Stimulated activated CD4-positive, alpha-beta T cell treated with anti-CD3 and anti-CD28 coated beads, TNF-alpha, amount 100 ng/mL, for 4 hours (primary cell): ENCODE results near the gene P2RX6.
A peak's percentile ranks its signal among the peaks of the same experiment; 100 is the strongest.

Experiments used
- DNase-seq, 3 experiments: peaks; one replicate each; pipeline ENCODE4 v3.0.0-alpha.2; 2020; ENCODE audit warnings: low read depth in 3 of 3

Gene P2RX6

DNA sequence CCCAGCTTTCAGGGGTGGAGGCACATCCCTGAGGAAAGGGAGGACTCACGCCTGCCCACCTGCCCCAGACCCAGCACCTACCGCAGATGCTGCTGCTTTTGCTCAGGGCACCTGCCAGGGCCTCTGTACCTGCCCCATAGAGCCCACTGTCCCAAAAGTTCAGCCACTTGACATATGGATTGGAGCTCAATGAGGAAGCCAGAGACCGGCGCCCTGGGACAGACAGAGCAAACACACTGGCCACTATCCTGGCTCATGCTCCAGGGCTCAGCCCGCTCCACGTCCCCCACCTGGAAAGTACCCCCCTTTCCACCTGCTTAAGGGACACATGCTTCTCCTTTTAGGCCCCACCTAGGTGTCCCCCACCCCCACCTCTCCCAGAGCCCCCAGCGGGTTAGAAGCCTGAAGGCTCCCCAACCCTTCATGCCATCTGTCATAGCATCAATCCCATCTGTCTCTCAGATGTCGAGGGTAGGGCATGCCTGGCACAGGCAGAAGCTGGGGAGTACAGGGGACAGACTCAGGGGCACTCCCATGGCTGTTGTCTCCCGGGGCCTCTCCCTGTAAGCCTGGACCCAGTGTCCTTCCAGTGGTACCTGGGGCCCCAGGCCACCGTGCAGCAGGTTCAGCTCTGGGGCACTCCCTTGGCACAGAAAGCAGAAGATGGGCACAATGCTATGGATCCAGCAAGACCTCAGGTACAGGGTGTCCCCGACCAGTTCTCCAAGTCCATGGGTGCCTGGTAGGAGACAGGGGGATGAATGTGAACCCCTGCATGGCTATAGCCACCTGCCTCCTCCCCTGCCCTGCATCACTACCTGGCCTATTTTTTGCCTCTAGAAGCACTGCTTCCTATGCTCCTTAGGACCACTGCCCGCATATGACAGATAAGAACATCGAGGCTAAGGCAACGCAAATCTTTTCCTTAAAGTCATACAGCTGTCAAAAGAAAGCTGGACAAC lies 2.2 kb upstream of the P2RX6 start:
- no peak for DNase-seq

DNA sequence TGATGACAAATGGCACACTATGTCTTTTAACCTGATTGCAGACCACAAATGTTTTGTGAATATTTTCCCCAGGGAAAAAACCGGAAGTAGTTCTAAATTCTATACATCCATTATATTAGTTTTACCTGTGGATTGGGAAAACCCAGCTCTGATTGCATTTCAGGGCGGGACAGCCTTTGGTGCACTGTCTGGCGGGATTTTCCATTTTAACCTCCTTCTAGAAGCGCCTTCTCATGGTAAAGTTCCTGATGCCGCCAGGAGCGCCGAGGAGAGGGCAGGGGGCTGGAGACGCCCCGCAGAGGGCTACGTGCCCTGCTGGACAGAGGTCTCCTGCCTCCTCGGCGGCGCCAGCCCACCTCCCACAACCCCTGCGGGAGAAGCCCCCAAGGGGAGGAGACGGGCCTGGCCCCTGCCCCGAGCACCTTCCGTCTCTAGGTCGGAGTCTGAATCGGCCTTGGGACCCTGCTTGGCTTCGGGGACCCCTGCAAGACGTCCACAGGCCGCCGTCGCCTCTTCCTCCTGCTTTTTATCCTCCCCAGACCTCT lies 1.2 kb upstream of the P2RX6 start:
- no peak for DNase-seq

DNA sequence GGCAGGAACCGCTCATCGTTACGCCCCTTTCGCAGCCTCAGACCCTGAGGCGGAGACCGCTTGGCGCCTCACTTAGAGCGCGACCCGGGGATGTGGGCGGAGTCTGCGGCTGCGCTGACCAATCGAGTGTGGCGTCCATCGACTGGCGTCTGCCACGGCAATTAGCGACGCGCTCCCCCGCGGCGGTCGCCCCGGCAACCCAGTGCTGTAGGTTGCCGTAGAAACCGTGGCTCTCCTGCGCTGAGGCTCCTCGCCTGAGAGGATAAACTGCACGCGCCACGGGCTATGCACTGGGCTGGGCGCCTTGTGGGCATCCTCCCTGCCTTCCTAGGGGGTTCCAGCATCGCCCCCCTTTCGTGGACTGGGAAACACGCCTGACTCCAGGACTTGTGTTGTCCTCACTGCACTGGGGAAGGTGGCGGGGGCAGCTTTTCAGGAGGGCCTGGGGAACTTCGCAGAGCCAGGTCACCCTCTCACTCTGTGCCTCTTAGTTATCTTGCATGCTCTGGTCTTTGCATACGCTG lies 701 bp upstream of the P2RX6 start:
- peak; percentile 49 to 67 (median 55) for DNase-seq

DNA sequence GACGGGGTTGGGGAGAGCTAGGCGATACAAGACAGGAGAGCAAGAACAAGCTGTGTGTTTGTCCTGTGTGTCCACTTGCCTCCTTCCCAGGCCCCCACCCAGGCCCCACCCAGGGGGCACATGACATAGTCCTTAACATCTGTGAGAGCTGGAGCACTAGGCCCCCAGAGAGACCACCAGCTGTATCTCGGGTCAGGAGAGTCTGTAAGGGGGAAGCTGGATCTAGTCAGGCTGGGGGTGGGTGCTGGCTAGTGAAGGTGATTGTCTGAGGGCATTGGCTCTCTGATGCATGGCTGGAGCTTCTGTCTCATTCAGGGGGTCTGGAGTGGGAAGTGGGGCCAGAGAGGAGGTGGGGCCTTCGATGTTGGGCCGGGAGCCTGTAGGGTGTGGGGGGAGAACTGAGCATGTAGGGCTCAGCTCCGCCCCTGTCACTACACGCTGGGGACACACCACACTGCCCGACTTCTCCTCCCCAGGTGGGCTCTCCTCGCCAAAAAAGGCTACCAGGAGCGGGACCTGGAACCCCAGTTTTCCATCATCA lies 571 bp downstream of the P2RX6 start:
- no peak for DNase-seq

DNA sequence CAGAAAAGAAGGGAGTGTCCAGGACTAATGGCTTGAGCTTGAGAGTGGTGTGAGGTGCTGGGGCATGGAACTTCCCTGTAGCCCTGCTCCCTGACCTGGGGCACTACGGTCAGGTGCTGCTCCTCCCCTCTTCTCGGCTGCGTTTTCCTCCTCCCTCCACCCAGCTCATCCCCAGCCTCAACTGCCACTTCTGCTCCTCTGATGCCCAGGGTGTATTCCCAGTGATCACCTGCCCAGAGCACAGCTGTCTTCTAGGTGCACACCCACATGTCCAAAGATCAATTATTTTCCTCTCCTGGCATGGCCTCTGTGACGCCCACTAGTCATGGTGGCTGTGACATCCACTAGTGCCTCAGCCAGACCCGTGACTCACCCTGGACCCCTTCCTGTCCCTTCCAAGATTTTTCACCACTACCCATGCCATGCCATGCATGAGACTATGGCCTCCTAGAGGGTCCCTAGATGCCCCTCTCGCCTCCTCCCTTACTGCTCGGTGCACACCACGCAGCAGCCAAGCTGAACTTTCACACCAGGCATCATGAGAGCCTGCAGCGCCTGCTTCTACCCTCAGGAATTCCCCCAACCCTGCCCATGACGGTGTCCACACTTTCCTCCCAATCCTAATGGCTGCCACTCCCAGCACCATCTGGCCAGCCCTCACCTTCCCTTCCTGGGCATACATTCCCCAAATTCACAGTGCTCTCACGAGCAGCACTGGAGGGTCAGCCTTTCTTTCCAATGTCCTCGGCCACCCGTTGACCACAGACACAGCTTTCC lies 1.9 kb downstream of the P2RX6 start:
- no peak for DNase-seq

DNA sequence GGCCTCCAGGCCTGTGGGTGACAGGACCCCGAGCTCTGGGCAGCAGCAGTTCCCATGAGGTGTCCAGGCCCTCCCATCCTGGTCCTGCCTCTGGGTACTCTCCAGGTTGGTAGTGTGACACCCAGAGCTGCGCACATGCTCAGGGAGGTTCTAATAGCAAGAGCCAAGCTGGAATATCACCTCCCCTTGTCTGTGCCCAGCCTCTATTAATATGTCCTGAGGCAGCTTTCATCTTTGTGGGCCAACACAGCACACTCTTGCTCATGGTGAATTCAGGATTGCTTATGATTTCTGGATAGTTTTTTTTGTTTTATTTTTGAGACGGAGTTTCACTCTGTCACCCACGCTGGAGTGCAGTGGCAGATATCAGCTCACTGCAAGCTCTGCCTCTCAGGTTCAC lies 3.3 kb downstream of the P2RX6 start:
- DNase-seq = no peak

DNA sequence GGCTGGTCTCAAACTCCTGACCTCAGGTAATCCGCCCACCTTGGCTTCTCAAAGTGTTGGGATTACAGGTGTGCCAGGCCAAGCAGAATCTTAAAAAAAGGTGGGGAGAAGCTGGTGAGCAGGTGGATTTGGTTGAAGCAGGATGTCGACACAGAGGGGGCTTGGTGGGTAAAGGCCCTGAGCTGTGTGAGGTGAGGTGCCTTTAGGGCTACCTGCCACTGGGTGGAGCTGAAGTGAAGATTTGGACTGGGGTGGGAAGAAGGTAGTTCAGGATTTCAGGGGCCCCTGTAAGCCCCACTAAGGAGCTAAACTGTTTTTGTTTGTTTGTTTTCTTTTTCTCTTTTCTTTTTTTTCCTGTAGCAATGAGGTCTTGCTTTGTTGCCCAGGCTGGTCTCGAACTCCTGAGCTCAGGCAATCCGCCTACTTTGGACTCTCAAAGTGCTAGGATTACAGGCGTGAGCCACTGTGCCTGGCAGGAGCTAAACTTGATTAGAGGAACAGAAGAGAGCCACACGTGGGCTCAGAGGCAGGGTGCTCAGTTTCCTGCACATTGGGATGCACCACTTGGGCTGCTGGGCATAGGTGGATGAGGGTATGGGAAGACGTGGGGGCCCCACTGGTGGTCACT lies 6.0 kb downstream of the P2RX6 start:
- DNase-seq = no peak

DNA sequence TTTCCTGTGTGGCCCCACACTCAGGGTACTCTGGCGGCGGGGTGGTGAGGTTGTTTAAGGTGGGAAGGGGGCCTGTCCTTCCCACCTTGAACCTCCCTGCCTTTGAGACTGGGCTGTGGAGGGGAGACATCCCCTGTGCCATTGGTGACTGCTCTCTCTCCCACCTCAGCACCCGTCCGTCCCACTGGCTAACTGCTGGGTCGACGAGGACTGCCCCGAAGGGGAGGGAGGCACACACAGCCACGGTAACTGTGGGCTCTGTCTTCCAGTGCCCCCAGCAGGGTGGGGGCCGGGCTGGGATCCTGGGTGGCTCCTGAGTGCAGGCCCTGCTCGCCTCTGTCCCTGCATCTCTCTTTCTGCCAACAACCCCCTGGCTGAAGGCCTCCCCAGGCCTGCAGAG lies 7.5 kb downstream of the P2RX6 start:
- no peak for DNase-seq

DNA sequence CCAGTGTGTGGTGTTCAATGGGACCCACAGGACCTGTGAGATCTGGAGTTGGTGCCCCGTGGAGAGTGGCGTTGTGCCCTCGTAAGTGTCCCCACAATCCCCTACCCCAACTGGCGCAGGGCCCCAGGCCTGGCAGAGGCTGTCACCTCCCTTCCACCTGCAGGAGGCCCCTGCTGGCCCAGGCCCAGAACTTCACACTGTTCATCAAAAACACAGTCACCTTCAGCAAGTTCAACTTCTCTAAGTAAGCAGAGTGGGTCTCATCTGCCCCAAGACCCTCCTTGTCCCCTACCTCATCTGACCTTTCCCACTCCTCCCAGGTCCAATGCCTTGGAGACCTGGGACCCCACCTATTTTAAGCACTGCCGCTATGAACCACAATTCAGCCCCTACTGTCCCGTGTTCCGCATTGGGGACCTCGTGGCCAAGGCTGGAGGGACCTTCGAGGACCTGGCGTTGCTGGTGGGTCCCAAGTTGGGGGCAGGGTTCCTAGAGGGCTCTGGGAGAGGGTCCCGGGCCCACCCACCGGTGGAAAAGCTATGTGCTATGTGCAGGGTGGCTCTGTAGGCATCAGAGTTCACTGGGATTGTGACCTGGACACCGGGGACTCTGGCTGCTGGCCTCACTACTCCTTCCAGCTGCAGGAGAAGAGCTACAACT lies 8.1 kb downstream of the P2RX6 start:
- no peak for DNase-seq

DNA sequence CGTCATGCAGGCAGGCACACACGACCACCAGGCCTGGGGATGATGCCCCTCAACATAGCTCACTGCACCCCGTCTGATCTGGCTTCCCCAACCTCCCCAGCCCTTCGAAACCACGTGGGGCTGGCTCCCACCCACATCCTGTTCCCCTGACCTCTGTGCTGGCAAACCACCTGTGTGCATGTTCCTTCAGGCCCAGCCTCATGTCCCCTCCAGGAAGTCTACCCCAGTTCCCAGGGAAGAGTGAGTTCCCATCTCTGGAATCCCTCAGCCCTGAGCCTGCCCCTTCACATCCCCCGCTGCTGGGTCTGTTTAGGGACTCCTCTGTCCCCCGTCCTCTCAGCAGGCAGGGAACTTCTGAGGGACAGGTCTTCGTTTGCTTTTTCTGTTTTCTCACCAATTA lies 10.3 kb downstream of the P2RX6 start:
- no peak for DNase-seq

DNA sequence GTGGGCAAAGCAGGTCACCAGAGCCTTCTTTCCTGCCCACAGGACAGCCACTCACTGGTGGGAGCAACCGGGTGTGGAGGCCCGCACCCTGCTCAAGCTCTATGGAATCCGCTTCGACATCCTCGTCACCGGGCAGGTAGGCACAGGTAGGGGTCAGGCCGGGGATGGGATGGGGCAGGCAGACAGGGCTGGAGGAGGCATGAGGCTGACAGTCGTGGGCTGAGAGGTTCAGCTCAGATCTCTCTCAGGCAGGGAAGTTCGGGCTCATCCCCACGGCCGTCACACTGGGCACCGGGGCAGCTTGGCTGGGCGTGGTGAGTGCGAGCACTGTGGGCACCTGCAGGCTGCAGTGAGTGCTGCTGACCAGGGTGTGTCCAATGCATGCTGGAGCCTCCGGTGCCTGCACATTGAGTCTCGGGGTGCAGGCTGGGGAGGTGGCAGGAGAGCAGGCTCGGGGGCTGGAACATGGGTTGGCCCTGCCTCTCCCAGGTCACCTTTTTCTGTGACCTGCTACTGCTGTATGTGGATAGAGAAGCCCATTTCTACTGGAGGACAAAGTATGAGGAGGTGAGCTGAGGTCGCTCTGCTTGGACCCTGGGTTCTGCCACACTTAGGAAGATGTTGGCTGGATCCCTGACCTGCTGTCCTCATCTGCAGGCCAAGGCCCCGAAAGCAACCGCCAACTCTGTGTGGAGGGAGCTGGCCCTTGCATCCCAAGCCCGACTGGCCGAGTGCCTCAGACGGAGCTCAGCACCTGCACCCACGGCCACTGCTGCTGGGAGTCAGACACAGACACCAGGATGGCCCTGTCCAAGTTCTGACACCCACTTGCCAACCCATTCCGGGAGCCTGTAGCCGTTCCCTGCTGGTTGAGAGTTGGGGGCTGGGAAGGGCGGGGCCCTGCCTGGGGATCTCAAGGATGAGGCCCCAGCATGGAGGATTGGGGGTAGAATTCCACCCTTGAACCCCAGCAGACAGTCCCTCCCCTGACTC lies 11.1 kb downstream of the P2RX6 start:
- DNase-seq = no peak

DNA sequence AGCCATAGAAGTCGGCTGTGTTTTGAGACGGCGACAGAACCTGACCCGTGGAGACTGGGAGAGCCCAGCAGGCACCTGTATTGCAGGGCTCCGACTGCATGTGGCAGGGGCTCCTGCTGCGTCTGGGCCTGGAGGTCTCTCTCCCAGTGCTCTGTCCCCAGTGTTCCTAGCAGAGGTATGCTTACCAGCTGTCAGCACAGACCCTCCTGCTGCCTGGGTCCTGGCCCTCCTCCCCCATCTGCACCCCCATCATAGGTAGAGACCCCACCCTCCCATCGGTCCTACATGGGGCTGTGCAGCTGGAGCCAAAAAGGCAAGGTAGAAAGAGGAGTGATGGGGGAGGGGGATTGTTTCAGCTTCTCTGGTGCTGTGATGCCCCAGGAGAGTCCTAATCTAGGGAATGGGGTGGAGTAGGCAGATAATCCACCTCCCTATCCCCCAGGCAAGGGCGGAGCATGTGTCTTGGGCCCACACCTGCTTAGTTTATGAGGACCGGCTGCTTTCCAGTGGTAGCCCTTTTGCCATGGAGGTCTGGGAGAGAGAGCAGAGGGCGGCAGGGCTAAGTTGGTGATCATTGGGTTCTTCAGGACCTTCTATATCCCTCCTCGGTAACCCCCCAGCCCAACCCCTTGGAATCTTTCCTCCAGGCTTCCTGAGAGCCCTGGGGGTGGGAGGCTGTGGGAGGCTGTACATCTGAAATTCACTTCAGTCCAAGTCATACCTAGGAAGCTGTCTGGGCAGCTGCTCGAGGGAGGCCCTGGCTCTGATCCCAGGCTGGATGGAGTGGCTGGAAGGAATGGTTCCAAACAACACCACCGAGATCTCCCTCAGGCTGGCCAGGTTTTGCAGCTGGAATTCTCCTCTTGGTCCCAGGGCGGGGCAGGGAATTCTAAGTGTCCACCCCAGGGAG lies 12.1 kb downstream of the P2RX6 start:
- DNase-seq = no peak

DNA sequence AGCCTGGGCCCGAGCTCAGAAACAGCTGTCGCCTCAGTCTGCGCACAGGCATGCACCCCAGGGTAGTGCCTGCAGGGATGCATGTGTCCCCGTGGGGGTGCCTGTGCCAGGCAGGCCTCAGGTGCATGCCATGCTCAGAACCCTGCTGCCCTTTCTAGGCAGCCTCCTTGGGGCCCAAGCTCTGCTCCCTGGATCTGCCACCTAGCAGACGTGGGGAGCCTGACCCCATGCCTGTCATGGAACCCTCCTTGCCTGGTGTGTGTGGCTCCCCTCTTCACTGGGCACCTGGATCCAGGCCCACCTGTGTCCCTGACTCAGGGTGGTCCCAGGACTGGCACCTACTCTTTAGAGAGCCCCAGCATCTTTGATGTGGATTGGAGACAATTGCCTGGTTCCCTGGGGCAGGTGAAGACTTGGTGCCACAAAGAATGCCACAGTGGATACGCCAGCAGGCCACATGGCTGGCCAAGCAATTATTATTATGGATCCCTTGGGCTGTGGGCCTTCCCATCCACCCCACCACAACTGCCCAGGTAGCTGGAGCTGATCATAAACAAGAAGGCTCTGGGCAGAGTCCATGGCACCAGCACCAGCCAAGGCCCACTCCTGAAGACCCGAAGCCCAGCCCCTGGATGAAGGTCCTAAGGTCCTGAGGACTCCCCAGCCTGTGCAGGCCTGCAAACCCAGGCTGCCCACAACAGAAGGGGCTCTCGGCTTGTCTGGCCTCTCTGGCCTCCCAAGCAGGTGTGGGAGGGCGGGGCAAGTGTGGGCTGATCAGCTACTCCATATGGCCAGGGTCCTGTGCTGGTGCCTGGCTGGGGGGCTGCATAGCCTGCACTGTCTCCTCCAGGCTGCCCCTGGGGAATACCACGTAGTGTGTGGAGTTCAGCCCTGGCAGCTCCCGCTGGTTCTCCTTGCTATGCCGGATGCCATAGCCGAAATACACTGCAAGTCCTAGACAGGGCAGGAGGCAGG lies 13.6 kb downstream of the P2RX6 start:
- DNase-seq = no peak

DNA sequence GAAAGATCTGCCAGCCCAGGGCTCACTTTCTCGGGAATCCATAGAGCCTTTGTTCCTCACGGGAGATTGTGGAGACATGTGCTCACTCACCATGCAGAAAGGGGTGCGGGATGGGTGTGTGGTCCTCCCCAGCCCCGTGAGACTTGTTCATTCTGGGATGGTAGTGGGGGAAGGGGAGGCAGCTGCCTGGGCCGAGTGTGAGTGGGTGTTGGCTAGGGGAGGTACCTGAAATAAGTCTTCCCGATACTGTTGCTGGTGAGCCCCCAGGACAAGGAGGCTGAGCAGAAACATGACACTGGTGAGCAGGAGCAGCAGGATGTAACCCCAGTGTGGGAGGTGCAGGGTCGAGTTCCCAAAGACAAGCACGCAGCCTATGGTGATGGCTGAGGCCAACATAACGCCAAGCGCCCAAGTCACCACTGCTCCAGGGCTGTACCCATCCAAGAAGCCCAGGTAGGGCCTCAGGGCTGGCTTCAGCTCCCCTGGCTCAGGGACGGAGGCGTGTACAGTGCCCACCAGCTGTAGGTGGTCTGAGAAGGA lies 14.6 kb downstream of the P2RX6 start:
- no peak for DNase-seq

DNA sequence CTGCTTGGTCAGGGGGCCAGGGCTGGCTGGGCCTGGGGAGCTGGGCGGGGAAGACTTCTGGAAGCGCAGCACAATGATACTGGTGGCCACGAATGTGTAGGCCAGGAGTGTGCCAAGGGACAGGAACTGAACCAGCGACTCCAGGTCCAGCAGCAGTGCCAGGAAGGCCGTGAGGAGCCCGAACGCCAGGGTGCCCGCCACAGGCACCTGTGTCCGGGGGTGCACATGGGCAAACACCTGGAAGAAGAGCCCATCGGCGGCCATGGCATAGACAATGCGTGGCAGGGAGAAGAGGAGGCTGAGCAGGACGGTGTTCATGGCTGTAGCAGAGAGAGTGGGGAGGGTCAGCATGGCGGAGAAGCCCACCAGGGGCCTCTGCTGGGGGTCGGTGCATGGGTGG lies 15.1 kb downstream of the P2RX6 start:
- DNase-seq = no peak

DNA sequence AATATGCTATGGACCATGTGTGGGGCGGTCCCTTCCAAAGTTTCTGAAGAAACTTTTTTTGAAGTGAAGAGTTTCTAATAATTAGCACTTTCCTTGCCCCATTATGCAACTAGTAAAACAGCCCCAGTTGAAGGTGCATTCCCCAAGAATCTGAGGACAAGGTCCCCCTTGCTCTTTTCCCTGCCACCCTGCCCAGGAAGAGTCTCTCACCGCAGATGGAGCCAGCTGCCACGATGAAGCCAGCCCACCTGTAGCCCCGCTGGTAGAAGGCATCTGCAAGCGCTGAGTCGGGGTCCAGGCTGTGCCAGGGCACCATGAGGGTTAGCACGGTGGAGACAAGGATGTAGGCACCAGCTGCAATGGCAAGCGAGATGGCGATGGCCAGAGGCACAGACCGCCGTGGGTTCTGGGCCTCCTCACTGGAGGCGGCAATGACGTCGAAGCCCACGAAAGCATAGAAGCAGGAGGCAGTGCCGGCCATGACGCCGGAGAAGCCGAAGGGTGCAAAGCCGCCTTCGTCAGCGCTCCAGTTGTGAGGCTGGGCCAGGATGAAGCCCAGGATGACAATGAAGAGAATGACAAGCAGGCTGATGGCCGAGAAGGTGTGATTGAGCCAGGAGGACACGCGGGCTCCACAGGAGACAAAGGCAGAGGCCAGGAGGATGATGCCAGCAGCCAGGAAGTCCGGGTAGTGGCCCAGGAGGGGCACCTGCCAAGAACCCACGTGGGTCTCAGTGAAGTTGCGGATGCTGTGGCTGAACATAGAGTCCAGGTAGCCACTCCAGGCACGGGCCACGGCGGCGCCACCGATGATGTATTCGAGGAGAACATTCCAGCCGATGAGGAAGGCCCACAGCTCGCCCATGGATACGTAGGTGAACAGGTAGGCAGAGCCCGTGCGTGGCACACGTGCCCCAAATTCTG lies 15.9 kb downstream of the P2RX6 start:
- DNase-seq = no peak
